WTC11 (cell line): ENCODE results near the gene ZMIZ1. TPM values are rescaled to one million over a fixed set of nuclear protein-coding genes. Genes with fewer than 3 reads are reported as not detected.

Source experiments
- ATAC-seq: fragments of 200-7000 bp; cut with Tn5 transposase; 2 replicates; pipeline ENCODE4 v1.10.0; 2021; ENCODE audit warnings: mild to moderate bottlenecking, moderate library complexity
- CTCF ChIA-PET: fragments of 300-600 bp; sonication (Branson Sonifier 250); formaldehyde crosslinking; loops from one replicate; lab custom pipeline; 2021; ENCODE audit warnings: antibody characterized with exemption; lab: Charles Lee
- POLR2A ChIA-PET: fragments of 350-600 bp; sonication (Branson Sonifier 250); formaldehyde crosslinking; loops from one replicate; lab custom pipeline; 2021; ENCODE audit warnings: antibody characterized with exemption; lab: Charles Lee
- DNase-seq: peaks from one replicate; pipeline ENCODE4 v3.0.0; 2021; ENCODE audit warnings: low spot score
- H3K27ac Mint-ChIP-seq: 2 replicates; pipeline ENCODE4 v1.8.0; 2021; ENCODE audit warnings: mixed read lengths
- H3K27me3 Mint-ChIP-seq: 2 replicates; pipeline ENCODE4 v1.8.0; 2021; ENCODE audit warnings: low read depth, mild to moderate bottlenecking, moderate library complexity, mixed read lengths
- H3K36me3 Mint-ChIP-seq: 2 replicates; pipeline ENCODE4 v1.8.0; 2021; ENCODE audit warnings: mixed read lengths
- H3K4me1 Mint-ChIP-seq: 2 replicates; pipeline ENCODE4 v1.8.0; 2022; ENCODE audit warnings: mixed read lengths
- H3K4me3 Mint-ChIP-seq: 2 replicates; pipeline ENCODE4 v1.8.0; 2021; ENCODE audit warnings: mild to moderate bottlenecking, moderate library complexity, mixed read lengths
- H3K9me3 Mint-ChIP-seq: 2 replicates; pipeline ENCODE4 v1.8.0; 2021; ENCODE audit warnings: mixed read lengths
- ATF2 ChIP-seq: sonication (generic); formaldehyde crosslinking; IDR thresholded peaks from 2 replicates; pipeline ENCODE4 v1.8.1; 2022; ENCODE audit warnings: low read depth, missing genetic modification reagents, borderline replicate concordance
- ATF6 ChIP-seq: sonication (generic); formaldehyde crosslinking; IDR thresholded peaks from 2 replicates; pipeline ENCODE4 v1.8.1; 2023; ENCODE audit warnings: mild to moderate bottlenecking, missing genetic modification reagents
- CREB1 ChIP-seq: sonication (generic); formaldehyde crosslinking; IDR thresholded peaks from 2 replicates; pipeline ENCODE4 v1.8.0; 2023; ENCODE audit warnings: mild to moderate bottlenecking, missing genetic modification reagents
- CTCF ChIP-seq: fragments of 200-600 bp; IDR thresholded peaks from 2 replicates; pipeline ENCODE4 v1.8.0; 2022; ENCODE audit warnings: antibody characterized with exemption
- EMX1 ChIP-seq: fragments of 250-450 bp; sonication (Bioruptor Pico); IDR thresholded peaks from 2 replicates; pipeline ENCODE4 v1.8.0; 2021; ENCODE audit warnings: mild to moderate bottlenecking
- ETV6 ChIP-seq: sonication (generic); formaldehyde crosslinking; IDR thresholded peaks from 2 replicates; pipeline ENCODE4 v1.8.1; 2022; ENCODE audit warnings: mild to moderate bottlenecking, missing genetic modification reagents
- KAT7 ChIP-seq: sonication (generic); formaldehyde crosslinking; IDR thresholded peaks from 2 replicates; pipeline ENCODE4 v1.8.1; 2023; ENCODE audit warnings: missing genetic modification reagents, mild to moderate bottlenecking, borderline replicate concordance
- MXD4 ChIP-seq: fragments of 250-450 bp; sonication (Bioruptor Pico); IDR thresholded peaks from 2 replicates; pipeline ENCODE4 v1.8.0; 2021; ENCODE audit warnings: mild to moderate bottlenecking, moderate library complexity, borderline replicate concordance
- MYBL2 ChIP-seq: sonication (generic); formaldehyde crosslinking; IDR thresholded peaks from 2 replicates; pipeline ENCODE4 v1.8.1; 2023; ENCODE audit warnings: mild to moderate bottlenecking, moderate library complexity, missing genetic modification reagents
- NFYB ChIP-seq: sonication (generic); formaldehyde crosslinking; conservative IDR thresholded peaks from 2 replicates; pipeline ENCODE4 v1.8.0; 2022; ENCODE audit warnings: low read depth, missing genetic modification reagents
- NR2C2 ChIP-seq: sonication (generic); formaldehyde crosslinking; IDR thresholded peaks from 2 replicates; pipeline ENCODE4 v1.8.0; 2022; ENCODE audit warnings: mild to moderate bottlenecking, missing genetic modification reagents
- PREB ChIP-seq: sonication (generic); formaldehyde crosslinking; IDR thresholded peaks from 2 replicates; pipeline ENCODE4 v1.8.1; 2022; ENCODE audit warnings: mild to moderate bottlenecking, missing genetic modification reagents, moderate library complexity, borderline replicate concordance
- SMAD3 ChIP-seq: sonication (generic); formaldehyde crosslinking; IDR thresholded peaks from 2 replicates; pipeline ENCODE4 v1.8.0; 2022; ENCODE audit warnings: missing genetic modification reagents, mild to moderate bottlenecking, borderline replicate concordance
- SOX15 ChIP-seq: fragments of 250-450 bp; sonication (Bioruptor Pico); IDR thresholded peaks from 2 replicates; pipeline ENCODE4 v1.9.0; 2021; ENCODE audit warnings: mild to moderate bottlenecking
- USF1 ChIP-seq: sonication (generic); formaldehyde crosslinking; IDR thresholded peaks from 2 replicates; pipeline ENCODE4 v1.8.0; 2022; ENCODE audit warnings: mild to moderate bottlenecking, missing genetic modification reagents
- ZNF219 ChIP-seq: sonication (generic); formaldehyde crosslinking; IDR thresholded peaks from 2 replicates; pipeline ENCODE4 v1.8.0; 2023; ENCODE audit warnings: missing genetic modification reagents, mild to moderate bottlenecking, borderline replicate concordance
- ZNF281 ChIP-seq: sonication (generic); formaldehyde crosslinking; IDR thresholded peaks from 2 replicates; pipeline ENCODE4 v1.8.0; 2023; ENCODE audit warnings: mild to moderate bottlenecking, missing genetic modification reagents
- ZNF416 ChIP-seq: fragments of 250-450 bp; sonication (Bioruptor Pico); IDR thresholded peaks from 2 replicates; pipeline ENCODE4 v1.9.0; 2021; ENCODE audit warnings: mild to moderate bottlenecking, inconsistent platforms
- total RNA-seq: library from RNA; stranded (reverse); gene quantifications from 3 replicates; pipeline ENCODE4 v1.2.3, GENCODE V29; 2021
- TF ChIP-seq, protein P1 (sequence below): sonication (generic); formaldehyde crosslinking; IDR thresholded peaks from 2 replicates; pipeline ENCODE4 v1.8.1; 2023; ENCODE audit warnings: mild to moderate bottlenecking, moderate library complexity, missing genetic modification reagents
- TF ChIP-seq, protein P2 (sequence below): sonication (generic); formaldehyde crosslinking; IDR thresholded peaks from 2 replicates; pipeline ENCODE4 v1.8.1; 2023; ENCODE audit warnings: mild to moderate bottlenecking, missing genetic modification reagents, moderate library complexity

ZMIZ1 gene
- total RNA-seq, 1 experiment from 2014 or later: 44.4 TPM

- peak overlapping the region; percentile 34 for H3K27ac Mint-ChIP-seq
- CTCF ChIA-PET: interaction anchor here (0.8 to 4.6 kb wide), 6 partner anchors 10 to 157 kb away, joined by 3 to 21 read pairs (median 3); no protein-coding TSS in a partner anchor
- DNase-seq (no peak), ATAC-seq (no peak)
- H3K36me3 Mint-ChIP-seq: no peaks in the 10 kb centered on the region
- TF ChIP-seq SOX15 (CRISPR knock-in tag) (no peak), SMAD3 (CRISPR knock-in tag) (no peak), CTCF (no peak), ZNF281 (CRISPR knock-in tag) (peak; percentile 47; the same call in 1 of the 2 replicates), MXD4 (CRISPR knock-in tag) (no peak), NFYB (no peak), PREB (CRISPR knock-in tag) (no peak), ZNF219 (CRISPR knock-in tag) (no peak), ZNF416 (CRISPR knock-in tag) (no peak), NR2C2 (CRISPR knock-in tag) (no peak), USF1 (CRISPR knock-in tag) (peak; percentile 44; the same call in 1 of the 2 replicates), MYBL2 (no peak), ATF2 (no peak), ATF6 (CRISPR knock-in tag) (no peak), EMX1 (no peak), KAT7 (CRISPR knock-in tag) (no peak), ETV6 (CRISPR knock-in tag) (0 out of 2 replicates have a peak, but pooled peaks have one; percentile 35), CREB1 (CRISPR knock-in tag) (no peak)
- TF ChIP-seq, protein P1, sequence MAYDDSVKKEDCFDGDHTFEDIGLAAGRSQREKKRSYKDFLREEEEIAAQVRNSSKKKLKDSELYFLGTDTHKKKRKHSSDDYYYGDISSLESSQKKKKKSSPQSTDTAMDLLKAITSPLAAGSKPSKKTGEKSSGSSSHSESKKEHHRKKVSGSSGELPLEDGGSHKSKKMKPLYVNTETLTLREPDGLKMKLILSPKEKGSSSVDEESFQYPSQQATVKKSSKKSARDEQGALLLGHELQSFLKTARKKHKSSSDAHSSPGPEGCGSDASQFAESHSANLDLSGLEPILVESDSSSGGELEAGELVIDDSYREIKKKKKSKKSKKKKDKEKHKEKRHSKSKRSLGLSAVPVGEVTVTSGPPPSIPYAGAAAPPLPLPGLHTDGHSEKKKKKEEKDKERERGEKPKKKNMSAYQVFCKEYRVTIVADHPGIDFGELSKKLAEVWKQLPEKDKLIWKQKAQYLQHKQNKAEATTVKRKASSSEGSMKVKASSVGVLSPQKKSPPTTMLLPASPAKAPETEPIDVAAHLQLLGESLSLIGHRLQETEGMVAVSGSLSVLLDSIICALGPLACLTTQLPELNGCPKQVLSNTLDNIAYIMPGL (CRISPR knock-in tag): no peak
- TF ChIP-seq, protein P2, sequence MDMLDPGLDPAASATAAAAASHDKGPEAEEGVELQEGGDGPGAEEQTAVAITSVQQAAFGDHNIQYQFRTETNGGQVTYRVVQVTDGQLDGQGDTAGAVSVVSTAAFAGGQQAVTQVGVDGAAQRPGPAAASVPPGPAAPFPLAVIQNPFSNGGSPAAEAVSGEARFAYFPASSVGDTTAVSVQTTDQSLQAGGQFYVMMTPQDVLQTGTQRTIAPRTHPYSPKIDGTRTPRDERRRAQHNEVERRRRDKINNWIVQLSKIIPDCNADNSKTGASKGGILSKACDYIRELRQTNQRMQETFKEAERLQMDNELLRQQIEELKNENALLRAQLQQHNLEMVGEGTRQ: peak; percentile 67
- no peaks in the 10 kb centered on the region for H3K27me3 Mint-ChIP-seq
- POLR2A ChIA-PET: interaction anchor here (1.3 kb wide), 1 partner anchor 14 kb away, joined by 3 read pairs; no protein-coding TSS in a partner anchor
- H3K9me3 Mint-ChIP-seq: no peaks in the 10 kb centered on the region
- H3K4me1 Mint-ChIP-seq: peaks cover 83% of the 10 kb centered on the region
- no peak overlapping the region for H3K4me3 Mint-ChIP-seq
Measured at GRCh38 chr10:79132681-79133381, 64.1 kb downstream of the ZMIZ1 start.
